NCI-H82 treated with DMSO at 0.1 percent for 48 hours (cell line): ENCODE measurements around the gene KCNMA1.

ENCODE experiments used
- DNase-seq: peaks from one replicate; lab custom pipeline; 2025; ENCODE audit not compliant: unreplicated experiment; lab: John Stamatoyannopoulos, UW

Gene KCNMA1

DNA sequence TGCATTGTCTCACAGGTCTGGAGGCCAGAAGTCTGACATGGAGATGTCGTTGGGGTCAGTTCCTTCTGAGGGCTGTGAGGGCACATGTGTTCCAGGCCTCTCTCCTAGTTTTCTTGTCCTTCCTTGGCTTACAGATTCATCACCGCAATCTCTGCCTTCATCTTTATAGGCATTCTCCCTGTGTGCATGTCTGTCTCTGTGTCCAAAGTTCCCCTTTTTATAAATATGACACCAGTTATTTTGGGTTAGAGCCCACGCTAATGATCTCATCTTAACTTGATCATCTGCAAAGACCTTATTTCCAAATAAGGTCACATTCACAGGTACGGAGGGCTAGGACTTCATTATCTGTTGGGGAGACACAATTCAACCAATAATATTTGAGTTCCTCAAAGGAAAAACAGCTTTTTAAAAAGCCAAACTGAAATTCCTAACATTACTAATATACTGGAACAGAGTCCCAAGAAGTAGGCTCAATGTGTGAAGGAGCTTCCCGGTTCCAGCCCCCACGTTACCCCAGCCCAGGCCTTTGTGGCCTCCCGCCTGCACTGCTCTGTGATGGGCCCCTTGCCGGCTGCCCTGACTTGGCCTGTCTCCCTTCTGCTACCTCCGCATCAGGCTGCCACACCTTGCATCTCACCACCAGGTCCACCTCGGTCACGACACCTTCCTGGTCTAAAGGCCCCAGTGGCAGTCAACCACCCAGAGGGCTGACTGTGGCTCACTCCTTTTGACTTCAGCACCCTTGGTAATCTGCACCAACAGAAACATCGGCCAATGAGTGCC is 142.7 kb downstream of the KCNMA1 start:
- DNase-seq = no peak

DNA sequence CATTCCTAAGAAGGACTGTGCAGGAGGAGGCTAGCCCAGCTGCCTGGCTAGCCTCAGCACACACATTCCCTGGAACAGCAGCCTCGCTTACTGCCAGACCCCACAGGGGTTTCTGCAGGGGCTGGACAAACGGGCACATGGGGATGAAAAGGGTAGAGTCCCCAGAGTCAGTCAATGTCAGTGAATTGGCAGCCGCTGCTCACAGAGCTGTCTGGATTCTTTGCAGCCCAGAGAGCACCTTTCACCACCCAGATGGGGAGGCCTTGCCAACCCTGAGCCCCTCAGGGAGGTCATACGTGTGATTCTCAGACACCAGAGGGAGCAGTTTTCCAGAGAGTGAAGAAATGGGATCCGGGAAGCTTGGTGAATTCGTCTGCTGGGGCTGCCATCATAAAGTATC is 143.3 kb downstream of the KCNMA1 start:
- DNase-seq = no peak

DNA sequence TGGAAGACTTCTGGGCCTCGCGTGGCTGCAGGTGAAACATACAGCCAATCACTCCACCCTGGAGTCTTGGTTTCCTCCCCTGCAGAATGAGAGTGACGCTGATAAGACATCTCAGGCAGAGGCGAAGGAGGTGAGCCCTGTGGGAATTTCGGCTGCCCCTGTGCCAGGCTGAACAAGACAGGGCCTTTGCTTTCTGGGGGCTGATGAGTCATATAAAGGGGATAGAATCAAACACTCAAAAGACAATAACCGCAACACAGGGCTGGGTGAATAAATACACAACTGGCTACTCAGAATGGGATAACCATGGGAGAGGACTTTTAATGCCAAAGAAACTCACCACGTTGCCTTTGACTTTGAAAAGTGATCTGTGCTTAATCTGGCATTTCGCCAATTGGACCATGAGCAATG is 143.8 kb downstream of the KCNMA1 start:
- DNase-seq = no peak

DNA sequence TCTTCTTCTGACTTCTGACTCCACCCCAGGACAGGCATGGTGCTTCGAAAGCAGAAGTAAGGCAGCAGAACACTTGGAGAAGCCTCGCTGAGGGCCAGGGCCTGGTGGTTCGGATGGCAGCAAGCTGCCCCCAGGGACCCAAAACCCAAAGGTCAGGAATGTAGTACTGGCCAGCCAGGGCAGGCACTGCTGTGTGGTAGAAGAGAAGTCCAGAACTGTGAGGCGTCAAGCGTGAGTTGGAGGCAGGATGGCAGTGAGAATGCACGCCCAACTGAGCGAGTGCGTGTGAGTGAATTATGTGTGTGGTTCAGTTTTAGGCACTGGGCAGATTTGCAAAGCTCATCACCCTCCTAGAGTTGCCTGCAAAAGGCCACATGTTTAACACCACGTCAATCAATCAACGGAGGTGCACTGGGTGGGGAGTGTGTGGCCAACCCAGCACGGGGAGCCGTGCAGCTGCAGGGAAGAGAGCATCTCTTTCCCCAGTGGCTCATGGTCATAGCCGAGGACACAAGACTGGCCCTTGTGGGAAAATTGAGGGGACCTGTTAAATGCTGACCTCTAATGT is 144.3 kb downstream of the KCNMA1 start:
- no peak for DNase-seq

DNA sequence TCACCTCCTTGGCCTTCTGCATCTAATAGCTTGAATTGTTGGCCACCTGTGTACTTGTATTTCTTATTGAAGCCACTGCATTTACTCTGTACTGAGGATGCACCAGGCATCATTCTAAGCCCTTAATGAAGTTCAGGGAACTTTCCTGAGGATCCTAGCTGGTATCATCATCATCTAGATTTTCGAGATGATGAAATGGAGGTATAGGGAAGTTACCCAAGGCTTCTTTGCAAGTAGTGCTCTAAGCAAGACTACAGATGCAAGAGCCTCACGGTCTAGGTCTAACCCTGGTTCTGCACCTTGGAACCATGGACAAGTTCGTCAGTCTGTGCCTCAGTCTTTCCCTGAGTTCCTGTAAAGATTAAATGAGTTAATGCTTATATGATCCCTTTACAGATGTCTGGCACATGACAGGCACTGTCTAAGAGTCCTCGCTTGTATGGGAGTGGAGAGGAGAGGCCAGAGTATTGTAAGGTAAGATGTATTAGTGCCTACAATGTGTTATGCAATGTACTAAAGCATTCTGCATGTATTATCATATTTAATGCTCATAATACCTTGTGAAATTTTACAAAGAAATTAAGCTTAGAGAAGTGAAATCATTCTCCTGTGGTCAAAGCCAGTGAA is 145.1 kb downstream of the KCNMA1 start:
- DNase-seq = no peak

DNA sequence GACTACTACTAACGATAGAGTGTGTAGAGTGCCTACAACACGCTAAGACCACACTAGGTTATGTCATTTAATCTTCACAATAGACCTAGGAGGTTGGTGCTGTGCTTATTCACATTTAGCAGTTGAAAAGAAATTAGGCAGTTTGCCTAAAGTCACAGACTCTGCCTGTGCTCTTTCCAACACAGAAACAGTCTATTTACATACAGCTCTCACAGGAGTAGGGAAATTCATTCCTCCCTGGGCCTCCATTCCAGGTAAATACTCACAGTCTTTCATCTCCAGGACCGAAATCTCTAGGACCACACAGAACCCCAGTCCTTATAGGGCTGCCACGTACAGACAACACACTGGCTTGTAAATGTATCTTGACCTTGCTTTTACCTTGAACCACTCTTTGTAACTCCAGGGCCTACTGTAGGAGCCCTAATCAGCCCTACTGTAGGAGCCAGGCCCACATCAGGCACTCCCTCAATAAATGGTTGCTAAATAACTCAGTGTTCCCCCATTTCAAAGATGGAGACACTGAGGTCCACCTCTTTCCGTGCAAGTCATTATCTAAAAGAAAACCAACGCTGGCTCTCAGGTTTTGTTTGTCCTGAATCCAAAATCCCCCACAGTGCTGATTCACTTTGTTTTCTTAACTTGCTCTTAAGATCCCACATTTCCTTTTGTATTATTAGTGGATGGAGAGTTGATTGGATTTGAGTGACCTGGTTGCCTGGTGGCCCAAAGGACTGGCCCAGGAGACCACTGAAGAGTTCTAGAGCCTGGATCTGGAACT is 146.9 kb downstream of the KCNMA1 start:
- no peak for DNase-seq

DNA sequence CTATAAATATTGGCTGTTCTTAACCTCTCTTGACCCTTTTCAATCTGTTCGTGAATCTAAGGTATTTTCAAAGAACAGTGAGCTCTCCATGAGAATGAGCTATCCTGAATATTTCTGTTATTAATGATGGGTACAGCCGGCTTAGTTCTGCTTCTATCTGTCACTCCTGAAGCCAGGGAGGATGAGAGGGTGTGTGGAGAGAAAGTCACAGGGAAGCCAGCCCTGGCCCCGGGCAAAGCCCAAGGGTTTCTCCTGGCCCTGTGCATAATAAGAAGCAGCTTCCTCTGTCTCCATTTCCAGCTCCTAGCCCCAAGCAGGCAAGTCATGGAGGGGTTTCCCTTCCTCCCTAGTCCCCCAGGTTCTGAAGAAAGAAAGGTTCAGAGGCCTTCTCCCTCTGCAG is 151.1 kb downstream of the KCNMA1 start:
- DNase-seq = no peak

DNA sequence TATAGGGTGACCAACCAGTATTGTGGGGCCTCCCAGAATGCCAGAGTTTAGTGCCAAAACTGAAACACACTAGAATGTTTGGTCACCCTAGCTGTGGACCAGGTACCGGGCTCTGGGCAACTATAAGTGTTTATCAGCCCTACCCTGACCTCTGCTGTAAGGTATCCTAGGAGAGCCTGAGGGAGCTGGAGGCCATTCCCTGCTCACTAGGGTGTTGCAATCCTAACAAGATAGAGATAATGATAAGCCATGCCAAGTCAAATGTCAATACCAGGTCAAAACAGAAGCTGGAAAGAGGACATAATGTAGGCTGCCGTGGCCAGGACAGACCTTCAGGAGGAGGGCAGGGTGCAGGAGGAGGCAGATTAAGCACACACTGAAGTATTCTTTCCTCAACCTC is 151.8 kb downstream of the KCNMA1 start:
- DNase-seq = no peak

DNA sequence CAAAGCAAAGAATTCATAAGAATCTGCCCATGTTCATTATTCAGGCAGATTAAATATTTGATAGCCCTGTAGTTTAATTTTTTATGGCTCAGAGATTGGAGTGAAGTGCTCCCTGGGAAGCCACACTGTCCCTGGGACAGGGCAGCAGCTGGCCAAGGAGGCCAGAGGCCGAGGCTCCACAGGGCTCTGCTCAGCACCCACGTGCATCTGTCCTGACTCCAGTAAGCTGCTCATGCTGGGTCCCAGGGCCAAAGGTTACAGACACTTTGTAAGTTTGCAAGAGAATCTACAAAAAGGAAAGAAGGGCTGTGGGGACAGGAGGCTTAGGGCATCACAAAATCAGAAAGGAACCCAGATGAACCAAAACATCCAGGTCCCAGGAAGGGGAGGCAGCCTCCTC is 155.5 kb downstream of the KCNMA1 start:
- no peak for DNase-seq

DNA sequence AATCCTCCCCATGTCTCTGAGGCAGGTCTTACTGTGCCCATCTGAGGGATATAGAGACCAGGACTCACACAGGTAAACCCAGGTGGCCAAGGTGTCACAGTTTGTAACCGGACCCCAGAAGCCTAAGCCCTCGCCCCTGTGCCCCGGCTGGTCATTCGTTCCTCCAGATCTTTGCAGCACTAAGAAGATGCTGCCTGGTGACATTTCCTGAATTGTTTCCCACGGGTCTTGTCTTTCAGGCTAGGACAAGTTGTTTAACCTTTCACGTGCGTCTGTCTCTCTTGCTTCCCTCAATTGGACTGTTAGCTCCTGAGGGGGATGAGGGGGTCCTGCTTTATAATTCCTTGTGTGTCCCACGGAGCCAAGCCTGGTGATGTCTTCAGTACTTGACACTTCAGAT is 158.0 kb downstream of the KCNMA1 start:
- no peak for DNase-seq

DNA sequence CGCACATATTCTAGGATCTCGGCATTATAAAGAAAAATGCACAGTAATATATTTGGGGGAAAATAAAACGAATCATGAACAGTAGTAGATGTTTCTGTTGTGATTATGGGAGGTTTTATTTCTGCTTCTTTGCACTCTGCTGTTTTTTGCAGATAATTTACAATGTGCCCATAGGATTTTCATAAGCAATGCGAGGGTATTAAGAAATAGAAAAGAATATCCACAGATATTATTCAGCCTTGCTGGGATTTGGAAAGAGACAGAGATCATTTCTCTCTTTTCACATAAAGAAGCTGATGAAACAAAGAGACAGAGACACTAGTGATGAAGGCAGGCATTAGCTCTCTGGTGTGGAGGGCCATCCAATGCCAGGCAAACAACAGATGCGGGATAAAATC is 158.6 kb downstream of the KCNMA1 start:
- no peak for DNase-seq

DNA sequence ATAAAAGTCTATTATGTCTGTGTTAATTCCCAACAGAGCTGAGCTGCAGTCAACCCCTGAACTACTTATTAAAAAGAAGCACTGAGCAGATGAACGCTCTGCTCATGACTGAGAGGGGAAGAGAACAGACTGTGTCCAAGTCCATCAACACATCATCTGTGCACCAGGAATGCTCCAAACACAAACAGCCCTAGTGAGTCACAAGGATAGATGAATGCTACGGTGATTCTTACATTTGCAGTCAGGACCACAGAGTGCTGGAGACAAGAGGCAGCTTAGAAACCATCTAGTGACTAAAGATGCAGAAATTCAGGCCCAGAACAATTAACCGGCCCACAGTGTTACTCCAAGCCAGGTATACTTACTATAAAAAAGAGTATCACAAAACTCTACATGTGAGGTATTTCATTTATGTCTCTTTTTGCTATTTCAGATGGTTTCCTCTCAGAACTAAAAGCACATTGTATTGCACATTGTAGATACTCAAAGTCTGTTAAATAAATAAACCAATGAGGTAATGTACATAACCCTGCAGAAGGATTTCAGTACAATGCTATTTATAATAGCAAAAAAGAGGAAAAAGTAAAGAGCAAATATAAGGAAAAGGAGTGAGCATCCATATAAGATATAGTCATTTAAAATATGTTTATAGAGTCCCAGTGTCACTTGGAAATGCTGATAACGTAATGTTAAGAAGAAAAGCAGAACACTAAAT is 159.2 kb downstream of the KCNMA1 start:
- peak; percentile 14 for DNase-seq

DNA sequence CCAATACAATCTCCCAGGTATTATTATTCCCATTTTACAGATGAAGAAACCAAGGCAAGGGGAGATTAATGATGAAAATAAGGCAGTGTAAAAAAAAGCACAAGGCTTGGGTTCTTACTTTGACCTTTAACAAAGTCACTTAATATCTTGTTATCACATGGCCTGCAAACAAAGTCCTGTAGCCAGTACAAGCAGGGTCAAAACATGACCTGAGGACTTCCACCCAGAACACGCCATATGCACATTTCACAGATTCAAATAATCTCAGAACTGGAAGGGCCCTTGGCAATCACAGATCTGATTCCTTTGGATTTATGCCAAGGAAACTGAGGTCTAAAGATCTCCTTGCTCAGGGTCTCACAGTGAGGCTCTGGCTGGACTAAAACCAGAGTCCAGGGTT is 162.1 kb downstream of the KCNMA1 start:
- no peak for DNase-seq

DNA sequence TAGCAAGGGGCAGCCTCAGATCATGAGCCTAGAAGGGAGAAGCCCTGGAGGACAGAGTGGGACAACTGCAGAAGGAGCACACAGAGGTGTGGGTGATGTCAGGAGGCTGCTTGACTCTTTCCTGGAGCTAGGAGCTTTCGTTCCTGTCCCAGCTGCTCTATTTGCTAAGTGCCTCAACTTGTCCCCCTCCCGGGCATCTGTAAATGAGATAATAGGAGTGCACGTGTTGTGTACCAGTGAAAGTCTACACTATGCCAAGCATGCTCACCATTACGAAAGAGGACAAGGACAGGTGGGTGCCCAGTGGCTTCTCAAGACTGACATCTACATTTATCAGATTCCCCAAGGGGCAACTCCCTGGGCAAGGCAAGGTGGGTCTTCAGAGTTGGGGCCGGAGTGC is 162.7 kb downstream of the KCNMA1 start:
- DNase-seq = no peak

DNA sequence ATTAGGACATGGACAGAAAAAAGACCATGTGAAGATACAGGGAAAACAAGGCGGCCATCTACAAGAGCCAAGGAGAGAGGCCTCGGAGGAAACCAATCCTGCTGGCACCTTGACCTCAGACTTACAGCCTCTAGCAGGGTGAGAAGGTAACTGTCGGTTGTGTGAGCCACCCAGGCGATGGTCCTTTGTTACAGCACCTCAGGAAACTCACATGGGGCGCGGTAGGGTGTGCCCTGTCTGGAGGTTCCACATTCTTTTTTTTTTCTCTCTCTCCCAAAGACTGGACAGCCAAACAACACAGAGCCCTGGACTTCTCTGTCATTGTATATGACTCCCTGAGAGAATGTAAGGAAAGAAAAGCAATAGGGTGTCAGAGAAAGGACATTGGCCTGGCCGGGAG is 163.2 kb downstream of the KCNMA1 start:
- no peak for DNase-seq

DNA sequence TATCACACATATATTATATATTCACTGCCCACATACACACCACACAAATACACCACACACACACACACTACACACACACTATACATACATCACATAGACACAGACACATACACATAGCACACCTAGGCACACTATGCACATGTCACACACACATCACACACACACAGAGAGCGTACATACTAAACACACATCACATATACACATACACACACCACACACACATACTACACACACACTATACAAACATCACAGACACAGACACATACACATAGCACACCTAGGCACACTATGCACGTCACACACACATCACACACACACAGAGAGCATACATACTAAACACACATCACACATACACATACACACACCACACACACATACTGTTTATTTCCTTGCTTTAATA is 165.5 kb downstream of the KCNMA1 start:
- no peak for DNase-seq

DNA sequence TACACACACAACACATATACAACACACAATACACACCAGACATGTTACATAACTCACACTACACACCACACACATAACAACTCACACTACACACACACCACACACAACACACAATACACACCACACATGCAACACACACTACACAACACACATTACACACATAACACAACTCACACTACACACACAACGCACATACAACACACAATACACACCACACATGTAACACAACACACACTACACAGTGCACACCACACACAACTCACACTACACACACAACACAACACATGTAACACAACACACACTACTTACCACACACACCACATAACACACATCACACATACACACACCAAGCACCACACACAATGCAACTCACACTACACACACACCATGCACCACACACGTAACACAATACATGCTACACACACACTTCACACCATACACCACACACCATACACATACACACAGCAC is 166.5 kb downstream of the KCNMA1 start:
- DNase-seq = no peak

DNA sequence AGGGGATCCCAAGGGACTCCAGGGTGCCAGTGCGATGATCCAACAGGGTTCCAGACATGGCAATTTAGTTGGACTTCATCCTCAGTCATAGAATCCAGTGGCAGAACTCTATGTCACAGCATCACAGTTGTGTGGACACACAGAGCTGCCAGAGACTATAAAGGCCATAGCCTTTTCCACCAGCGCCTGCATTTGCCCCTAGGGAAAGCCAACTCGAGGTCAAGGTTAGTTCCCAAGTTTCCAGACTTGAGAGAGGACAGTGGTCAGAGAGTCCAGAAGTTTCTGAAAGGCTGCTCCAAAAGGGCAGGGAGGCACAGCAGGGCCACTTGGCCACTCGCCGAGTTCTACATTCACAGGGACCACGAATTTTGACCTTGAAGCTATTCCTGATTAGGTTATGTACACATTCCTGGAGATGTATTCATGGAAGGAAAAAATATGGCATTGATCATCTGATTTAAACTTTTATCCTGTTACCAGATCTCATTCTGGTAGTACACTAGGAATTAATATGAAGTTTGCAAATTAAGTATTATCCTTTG is 170.1 kb downstream of the KCNMA1 start:
- DNase-seq = no peak

DNA sequence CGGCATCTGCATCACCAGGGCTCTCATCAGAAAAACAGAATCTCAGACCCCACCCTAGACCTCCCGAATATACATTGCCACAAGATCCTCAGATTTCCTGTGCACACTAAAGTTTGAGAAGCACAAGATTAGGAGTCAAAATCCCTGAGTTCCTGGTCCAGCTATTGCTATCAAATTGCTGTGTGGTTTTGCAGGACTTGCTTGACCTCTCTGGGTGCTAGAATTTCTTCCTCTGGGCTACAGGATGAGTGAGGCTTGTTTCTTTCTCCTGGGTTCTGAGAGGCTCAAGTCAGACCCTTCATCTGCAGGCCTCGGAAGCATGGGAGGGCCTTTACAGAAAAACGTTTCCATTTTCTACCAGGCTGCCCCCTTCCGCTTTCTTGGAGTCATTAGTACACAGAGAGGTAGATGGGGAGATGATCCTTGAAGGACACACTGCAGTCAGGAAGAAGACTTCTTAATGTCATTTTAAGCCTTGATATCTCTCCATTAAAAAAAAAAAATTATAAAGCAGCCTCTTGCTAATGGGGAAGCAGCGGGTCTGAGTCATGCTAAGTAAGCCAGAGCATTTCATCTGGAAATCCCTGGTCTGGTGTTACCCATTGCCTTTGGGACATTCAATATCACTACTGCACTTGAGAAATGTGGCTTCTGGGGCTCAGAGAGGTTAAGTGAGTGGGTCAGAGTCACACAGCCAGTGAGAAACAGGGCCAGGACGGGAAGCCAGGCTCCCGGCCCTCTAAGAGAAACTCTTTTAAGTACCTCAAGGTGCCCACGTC is 173.5 kb downstream of the KCNMA1 start:
- DNase-seq = no peak

DNA sequence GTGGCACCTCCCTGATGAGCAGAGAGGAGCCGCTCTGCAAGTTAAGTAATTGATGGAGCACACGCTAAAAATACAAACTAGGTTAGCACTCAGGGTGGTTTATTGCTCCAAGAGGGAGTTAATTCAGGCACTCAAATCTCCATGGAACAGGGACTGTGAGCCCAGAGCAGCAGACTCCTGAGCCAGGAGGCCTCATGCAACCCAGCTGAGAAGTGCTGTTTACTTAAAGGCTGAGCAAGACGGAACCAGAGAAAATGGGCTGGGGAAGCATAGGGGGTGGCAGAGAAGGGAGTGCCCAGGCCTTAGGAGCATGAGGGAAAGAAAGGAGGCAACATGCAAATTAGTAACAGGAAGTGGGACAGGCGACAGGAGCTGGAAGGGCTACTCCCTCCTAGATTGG is 174.1 kb downstream of the KCNMA1 start:
- DNase-seq = no peak
